ENCODE measurements around the gene EZH1.

The EZH1 gene

GRCh38 chr17:42744806-42745617 lies at the start of gene EZH1:
TSS of gene EZH1 (minus strand) at chr17:42745040. CDS start at chr17:42728941, 16,099 bp downstream.
- DNase-seq (ENCODE audit: low read depth in 1 of 2, low spot score in 1 of 2), result peak; percentile 89

DNA sequence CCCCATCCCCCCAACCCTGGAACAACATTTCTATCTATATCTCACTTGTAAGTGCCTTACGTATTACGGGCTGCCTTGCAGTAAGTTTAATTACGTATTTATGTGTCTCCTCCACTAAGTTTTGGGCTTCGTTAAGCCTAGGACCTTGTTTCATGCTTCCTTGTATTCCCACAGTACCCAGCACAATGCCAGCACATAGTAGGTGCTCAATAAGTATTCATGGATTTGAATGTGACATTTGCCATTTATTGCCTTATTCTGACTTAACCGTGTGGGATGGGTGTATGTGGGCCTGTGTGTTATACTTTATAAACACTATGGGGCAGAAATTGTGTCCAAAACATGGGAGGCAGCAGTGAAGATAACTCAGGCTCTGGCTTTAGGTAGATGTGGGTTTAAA lies 47.7 kb upstream of the EZH1 start:
- no peak for DNase-seq (ENCODE audit: low read depth in 1 of 2, low spot score in 1 of 2)

GRCh38 chr17:42791948-42792347 lies 47.1 kb upstream of the EZH1 start:
- DNase-seq (ENCODE audit: low read depth in 1 of 2, low spot score in 1 of 2), result no peak

DNA sequence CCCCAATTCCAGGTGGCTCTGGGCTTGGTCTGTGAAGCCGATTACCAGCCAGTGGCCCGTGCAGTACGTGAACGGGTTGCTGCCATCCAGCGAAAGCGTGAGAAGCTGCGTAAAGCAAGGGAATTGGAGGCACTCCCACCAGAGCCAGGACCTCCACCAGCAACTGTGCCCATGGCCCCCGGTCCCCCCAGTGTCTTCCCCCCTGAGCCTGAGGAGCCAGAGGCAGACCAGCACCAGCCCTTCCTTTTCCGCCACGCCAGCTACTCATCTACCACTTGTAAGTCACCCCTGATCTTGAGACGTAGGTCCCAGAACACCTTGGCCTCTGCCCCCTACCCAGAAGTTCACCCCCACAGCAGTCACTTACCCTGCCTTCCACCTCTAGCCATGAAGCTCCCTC lies 42.4 kb upstream of the EZH1 start:
- no peak for DNase-seq (ENCODE audit: low read depth in 1 of 2, low spot score in 1 of 2)

GRCh38 chr17:42784811-42785592 lies 40.2 kb upstream of the EZH1 start:
- DNase-seq (ENCODE audit: low read depth in 1 of 2, low spot score in 1 of 2), result no peak

GRCh38 chr17:42784409-42784808 lies 39.6 kb upstream of the EZH1 start:
- DNase-seq (ENCODE audit: low read depth in 1 of 2, low spot score in 1 of 2), result no peak

GRCh38 chr17:42783791-42784138 lies 38.9 kb upstream of the EZH1 start:
- no peak for DNase-seq (ENCODE audit: low read depth in 1 of 2, low spot score in 1 of 2)

- DNase-seq (ENCODE audit: low read depth in 1 of 2, low spot score in 1 of 2), result no peak
These were observed 38.4 kb upstream of the EZH1 start for GRCh38 chr17:42783062-42783790.

GRCh38 chr17:42782166-42783061 lies 37.6 kb upstream of the EZH1 start:
- no peak for DNase-seq (ENCODE audit: low read depth in 1 of 2, low spot score in 1 of 2)

DNA sequence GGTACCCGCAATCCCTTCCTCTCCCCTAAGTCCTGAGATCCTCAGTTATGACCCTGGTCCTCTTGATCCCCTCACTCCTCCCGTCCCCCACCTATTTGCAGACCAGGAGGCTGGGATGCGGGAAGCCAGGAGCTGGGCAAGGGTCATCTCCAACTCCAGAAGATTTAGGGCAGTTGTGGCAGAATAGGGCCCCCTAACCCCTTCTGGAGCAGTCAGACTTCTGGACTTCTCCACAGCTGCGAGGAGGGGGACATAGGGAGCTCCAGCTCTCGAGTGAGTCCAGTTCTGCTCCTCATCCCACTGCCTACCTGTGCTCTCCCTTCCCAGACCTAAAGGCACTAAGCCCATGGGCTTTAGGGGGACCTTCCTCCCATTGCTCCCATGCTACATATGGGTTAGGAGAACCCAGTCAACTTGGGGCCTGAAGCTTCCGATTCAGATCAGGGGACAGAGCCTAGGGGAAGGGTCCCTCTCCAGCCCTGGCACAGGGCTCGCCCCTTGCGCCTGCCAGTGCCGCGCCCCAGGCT lies 36.9 kb upstream of the EZH1 start:
- no peak for DNase-seq (ENCODE audit: low read depth in 1 of 2, low spot score in 1 of 2)

DNA sequence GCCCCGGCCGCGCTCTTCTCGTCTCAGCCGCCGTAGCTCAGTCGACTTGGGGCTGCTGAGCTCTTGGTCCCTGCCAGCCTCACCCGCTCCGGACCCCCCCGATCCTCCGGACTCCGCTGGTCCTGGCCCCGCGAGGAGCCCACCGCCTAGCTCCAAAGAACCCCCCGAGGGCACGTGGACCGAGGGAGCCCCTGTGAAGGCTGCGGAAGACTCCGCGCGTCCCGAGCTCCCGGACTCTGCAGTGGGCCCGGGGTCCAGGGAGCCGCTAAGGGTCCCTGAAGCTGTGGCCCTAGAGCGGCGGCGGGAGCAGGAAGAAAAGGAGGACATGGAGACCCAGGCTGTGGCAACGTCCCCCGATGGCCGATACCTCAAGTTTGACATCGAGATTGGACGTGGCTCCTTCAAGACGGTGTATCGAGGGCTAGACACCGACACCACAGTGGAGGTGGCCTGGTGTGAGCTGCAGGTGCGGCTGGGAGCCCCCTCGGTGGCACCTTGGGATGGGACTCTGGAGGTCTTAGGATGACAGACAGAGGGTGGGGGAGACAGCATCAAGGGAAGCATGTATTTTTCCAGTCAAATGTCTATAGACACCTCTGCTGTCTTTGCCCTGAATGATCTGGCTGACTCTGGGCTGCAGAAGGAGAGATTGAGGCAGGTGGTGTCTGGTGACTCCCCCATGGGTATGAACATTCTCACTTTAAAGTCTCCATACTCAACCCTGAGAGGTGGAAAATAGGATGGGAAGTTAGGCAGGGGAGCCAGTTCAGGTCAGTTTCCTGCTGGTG lies 36.2 kb upstream of the EZH1 start:
- DNase-seq (ENCODE audit: low read depth in 1 of 2, low spot score in 1 of 2), result no peak

DNA sequence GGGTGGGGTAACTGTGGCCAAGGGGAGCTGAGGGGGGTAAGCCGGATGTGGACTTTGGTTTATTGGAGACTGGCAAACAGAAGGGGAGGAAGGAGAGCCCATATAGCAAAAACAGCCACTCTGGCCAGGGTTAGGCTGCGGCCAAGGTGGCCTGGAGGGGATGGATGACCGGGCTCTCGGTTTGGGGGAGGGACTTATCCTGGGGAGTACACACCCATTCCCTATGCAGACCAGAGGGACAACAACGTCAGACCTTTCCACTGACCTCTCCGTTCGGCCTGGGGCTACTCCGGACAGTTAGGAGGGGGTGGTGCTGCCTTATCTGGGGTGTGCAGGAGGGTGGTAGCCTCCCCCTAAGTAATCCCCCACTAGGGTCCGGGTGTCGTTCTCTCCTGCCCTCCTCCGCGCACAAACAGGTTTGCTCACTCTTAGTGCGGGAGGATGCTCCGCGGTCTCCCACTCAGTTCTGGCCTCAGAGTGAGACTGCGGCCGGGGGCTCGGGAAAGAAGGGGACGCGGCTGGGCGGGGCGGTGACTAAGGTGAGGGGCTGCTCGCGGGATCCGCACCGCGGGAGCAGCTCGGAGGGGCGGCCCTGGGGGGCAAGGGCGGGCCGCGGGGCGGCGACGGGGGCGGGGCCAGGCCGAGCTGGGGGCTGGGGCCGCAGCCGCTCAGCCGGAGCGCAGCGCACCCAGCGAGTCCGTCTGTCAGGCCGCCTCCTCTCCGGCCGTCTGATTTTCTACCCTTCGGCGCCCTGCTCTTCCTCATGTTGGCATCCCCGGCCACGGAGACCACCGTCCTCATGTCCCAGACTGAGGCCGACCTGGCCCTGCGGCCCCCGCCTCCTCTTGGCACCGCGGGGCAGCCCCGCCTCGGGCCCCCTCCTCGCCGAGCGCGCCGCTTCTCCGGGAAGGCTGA lies 35.4 kb upstream of the EZH1 start, which contains the start of gene WNK4:
Gene WNK4 (plus strand): TSS at position 675 of the 915 bp plus-strand sequence. CDS start 89 bp downstream, at position 764.
- DNase-seq (ENCODE audit: low read depth in 1 of 2, low spot score in 1 of 2), result no peak

DNA sequence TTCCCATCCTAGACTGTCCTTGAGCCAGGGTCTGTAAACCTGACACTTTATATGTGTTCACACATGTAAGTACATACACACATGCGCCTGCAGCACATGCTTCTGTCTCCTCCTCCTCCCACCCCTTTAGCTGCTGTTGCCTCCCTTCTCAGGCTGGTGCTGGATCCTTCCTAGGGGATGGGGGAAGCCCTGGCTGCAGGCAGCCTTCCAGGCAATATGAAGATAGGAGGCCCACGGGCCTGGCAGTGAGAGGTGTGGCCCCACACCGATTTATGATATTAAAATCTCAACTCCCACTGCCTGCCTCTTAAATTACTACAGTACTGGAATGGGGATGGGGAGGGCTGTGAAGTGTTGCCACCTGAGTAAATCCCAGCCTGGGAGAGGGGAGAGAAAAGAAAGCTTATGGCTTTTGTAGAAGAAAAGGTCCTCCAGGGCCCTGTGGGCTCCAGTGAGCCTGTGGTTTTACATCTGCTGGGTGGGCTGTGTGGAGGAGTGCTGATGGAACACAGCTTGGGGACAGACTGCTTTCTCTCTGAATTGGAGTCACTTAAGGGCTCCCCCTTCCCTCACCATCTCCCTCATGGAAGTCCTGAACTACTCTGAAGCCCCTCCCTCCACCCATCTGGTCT lies 34.6 kb upstream of the EZH1 start:
- DNase-seq (ENCODE audit: low read depth in 1 of 2, low spot score in 1 of 2), result no peak

DNA sequence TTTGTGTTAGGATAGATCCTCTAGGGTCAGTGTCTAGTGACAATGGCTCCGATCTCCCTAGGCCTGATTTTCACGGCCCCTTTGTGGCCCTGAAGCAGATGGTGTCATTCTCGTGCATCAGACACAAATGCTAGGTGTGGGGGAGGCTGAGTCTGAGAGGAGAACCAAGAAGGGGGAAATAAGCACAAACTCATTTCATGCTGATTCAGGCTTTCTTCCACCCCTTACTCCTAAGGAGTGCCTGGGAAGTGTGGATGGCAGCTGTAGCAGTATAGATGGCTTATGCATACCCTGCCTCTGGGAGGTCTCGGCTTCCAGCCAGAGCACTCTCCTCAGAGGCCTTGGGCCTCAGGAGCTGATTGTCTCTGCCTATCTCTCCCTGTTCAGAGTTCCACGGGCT lies 33.7 kb upstream of the EZH1 start:
- DNase-seq (ENCODE audit: low read depth in 1 of 2, low spot score in 1 of 2), result no peak

DNA sequence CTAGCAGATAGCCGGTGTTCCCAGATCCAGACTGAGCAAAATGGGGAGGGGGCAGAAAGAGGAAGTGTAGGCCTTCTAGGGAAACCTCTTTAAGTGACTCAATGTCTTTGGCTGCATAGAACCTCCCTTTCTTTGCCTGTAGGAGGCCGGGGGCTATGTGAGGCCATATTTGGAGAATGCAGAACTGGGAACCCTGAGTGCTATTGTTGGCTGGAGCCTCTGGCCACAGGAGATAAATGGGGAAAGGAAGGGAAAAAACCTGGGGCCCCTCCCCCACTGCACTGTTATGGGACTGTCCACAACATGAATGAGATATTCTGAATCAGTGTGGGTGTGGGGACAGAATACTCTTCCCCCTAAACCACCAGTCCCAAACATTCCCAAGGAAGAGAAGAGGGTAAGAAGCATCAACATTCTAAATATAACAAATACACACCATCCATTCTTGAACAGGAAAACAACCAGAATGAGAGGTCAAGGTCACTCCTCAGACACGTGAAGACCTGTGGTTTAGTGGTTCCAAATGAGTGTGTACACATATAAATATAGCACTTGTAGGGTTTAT lies 30.8 kb upstream of the EZH1 start:
- no peak for DNase-seq (ENCODE audit: low read depth in 1 of 2, low spot score in 1 of 2)

GRCh38 chr17:42774066-42774745 lies 29.4 kb upstream of the EZH1 start:
- no peak for DNase-seq (ENCODE audit: low read depth in 1 of 2, low spot score in 1 of 2)
